Measurements from ENCODE around the gene RNF150.
"Not testable (repeated sequence)": the region's sequence is repeated elsewhere in the genome, so short reads cannot be mapped to it uniquely, and the experiment has no call there.

The RNF150 gene

GRCh38 chr4:140857111-140857510 is 276.2 kb downstream of the RNF150 start:
- no peak for DNase-seq

DNA sequence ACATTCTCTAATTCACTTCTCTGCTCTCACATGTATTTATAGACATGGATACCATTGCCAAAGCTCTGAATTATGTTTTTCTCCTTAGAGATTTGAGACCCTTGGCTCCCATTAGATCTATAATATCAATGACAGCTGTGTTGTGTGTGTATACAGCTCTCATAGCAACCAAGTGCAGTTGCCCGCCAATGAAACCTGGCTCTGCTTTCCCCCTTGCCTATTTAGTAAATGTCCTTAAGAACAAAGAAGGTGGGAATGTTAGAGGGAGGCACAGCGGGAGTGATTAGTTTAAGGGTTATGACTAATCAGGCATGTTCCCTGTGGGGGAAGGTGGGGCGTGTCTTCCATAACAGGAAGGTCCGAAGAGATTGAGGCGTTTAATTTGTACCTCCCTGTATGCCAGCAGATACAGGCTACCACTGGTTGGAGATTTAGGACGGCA is 276.6 kb downstream of the RNF150 start:
- DNase-seq, result peak; percentile 6

GRCh38 chr4:140854168-140854567 is 279.1 kb downstream of the RNF150 start:
- no peak for DNase-seq

DNA sequence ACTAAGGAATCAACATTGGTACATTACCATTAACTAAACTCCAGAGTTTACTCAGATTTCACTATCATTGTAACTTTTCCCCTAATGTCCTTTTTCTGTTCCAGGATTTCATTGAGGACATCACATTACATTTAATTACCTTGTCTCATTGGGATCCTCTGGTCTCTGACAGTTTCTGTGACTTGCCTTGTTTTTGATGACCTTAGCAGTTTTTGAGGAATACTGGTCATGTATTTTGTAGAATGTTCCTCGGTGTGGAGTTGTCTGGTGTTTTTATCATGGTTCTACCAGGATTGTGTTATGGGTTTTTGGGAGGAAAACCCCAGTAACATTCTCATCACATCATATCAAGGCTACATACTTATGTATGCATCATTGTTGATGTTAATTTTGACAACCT is 281.5 kb downstream of the RNF150 start:
- DNase-seq, result no peak

DNA sequence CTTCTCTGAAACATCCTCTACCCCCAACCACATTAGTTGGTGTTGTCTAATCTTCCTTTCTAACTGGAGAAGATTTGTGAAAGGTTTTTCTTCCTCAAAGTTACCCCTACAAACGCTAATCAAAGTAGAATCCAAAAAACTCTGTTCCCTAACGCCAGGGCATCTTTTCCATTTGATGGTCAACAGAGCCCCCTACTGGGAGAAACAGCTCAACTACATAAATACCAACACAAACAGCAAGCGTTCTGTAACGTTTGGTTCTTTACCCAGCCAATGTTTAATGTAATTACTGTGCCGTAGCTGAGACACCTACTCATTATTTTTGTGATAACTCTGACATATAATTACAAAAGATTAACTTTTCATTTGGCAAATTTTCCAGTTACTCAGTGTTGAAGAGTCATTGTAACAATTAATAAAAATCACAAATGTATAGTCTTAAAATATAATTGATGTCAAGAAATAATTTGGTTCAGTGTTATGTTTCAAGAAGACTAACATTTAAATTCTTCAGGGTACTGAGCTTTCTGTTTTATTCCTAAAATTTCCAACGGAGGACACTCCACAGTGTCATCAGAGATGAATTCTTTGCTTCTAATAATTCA is 282.1 kb downstream of the RNF150 start:
- DNase-seq, result peak; percentile 72

DNA sequence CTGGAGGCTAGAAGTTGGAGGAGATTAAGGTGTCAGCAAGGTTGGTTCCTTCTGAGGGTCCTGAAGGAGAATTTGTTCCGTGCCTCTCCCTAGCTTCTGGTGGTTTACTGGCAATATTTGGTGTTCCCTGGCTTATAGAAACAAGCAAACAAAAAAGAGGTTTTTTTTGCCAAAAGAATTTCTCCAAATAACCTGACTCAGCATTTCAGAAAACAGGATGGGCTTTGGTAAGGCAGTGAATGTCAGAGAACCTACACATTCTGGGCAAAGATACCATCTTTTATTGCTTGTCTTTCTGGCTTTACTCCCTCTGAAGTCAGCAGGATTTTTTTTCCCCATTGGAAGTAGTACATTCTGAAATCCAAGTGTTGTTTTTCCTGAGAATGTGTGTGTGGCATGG is 283.7 kb downstream of the RNF150 start:
- no peak for DNase-seq

DNA sequence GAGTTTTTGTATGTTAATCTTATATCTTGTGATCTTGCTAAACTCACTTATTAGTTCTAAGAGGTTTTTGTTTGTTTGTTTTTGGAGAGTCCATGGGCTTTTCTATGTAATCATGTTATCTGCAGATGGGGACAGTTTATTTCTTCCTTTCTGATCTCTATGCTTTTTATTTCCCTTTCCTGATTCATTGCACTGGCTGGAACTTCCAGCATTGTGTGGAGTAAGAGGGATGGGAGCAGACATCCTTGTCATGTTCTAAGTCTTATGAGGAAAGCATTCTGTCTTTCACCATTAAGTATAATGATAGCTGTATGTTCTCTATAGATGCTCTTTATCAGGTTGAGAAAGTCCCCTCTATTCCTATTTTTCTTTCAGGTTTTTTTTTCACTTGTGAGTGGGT is 286.5 kb downstream of the RNF150 start:
- DNase-seq, result no peak

- no peak for DNase-seq
These were observed 289.2 kb downstream of the RNF150 start for GRCh38 chr4:140844061-140844460.

GRCh38 chr4:140841186-140841585 is 292.1 kb downstream of the RNF150 start:
- DNase-seq, result no peak

DNA sequence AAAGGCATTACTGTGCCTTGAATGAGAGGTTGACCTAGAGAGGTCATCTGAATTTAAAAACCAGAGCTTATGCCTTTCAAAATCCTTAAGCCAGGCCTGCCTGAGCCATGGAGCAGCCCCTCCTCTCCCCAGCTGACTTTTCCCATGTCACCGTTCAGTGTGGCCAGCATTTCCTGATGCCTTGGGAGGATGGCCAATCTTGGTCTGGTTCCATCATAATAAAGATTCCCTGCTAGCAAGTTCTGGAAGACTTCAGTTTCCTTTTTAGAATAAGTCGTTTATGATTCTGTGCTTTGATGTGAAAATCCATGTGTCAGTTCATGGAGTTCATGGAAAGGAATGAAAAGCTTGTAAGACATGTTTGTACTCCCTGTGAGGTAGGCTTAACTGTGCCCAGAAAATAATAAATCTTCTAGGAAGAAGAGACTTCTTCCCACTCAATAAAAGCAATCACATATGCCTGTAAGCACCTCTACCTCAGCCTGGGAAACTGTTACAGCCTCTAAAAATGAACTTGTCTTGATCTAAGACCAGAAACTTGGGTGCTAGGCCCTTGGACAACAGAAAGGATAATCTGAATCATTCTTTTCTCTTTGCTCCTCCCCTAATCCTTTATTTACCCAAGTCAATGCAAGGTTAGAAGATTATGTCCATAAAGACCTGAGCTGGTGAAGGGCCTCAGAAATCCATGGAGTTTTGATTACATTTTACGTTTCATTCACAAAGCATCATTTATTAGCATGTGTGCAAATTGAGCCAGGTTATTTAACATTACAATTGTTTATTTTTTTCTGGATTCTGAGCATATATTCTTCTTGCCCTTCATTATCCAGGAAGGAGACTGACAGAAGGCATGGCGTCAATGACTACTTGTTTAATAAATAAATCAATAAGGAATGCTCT is 293.1 kb downstream of the RNF150 start:
- DNase-seq, result no peak

GRCh38 chr4:140839406-140839805 is 293.9 kb downstream of the RNF150 start:
- DNase-seq, result no peak

GRCh38 chr4:140837736-140838135 is 295.5 kb downstream of the RNF150 start:
- no peak for DNase-seq

DNA sequence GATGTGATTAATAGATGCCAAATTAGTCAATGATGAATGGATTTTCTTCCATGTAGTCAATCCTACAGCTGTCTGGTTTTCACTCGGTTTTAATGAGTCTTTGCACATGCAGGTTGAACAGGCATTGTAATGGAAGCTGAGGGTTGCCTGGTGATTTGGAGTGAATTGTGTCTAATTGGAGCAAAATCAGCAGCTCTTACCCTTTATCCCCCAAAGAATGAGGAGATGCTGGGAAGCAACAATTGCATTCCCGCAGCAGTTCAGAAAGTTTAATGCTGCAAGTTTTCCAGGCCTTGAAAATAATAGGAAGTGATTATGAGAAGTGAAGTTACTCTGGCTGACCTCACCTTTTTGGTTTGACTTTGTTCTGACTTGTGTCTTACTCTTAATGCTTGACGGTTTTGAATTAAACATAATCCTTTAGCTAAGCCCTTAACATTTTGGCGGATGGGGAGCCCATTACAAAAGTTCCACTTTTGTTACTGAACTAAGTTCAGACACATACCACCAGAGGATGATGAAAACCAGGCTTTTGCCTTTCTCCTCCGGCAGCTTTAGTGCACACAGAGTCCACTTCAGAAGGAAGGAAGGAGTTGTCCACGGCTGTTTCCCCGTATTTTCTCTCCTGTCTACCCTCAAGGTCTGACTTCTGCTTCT is 298.3 kb downstream of the RNF150 start:
- no peak for DNase-seq

DNA sequence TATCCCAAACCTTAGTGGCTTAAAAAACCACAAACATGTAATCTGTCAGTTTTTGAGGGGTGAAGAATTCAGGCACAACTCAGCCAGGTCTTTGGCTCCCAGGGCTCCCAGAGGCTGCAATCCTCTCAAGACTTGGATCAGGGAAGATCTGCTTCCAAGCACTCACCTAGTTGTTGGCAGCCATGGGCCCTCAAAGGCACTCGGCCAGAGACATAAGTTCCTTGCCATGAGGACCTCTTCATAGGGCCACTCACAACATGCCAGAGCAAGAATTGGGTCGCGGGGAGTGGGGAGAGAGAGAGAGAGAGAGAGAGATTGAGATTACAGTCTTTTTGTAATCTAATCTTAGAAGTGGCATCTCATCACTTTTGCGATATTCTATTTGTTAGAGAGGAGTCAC is 300.0 kb downstream of the RNF150 start:
- no peak for DNase-seq

GRCh38 chr4:140829825-140830224 is 303.4 kb downstream of the RNF150 start:
- no peak for DNase-seq

GRCh38 chr4:140826701-140827027 is 306.6 kb downstream of the RNF150 start:
- DNase-seq, result no peak

DNA sequence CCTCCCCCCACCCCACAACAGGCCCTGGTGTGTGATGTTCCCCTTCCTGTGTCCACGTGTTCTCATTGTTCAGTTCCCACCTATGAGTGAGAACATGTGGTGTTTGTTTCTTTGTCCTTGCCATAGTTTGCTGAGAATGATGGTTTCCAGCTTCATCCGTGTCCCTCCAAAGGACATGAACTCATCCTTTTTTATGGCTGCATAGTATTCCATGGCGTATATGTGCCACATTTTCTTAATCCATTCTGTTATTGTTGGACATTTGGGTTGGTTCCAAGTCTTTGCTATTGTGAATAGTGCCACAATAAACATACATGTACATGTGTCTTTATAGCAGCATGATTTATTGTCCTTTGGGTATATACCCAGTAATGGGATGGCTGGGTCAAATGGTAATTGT is 312.7 kb downstream of the RNF150 start:
- DNase-seq, result not testable (repeated sequence)

DNA sequence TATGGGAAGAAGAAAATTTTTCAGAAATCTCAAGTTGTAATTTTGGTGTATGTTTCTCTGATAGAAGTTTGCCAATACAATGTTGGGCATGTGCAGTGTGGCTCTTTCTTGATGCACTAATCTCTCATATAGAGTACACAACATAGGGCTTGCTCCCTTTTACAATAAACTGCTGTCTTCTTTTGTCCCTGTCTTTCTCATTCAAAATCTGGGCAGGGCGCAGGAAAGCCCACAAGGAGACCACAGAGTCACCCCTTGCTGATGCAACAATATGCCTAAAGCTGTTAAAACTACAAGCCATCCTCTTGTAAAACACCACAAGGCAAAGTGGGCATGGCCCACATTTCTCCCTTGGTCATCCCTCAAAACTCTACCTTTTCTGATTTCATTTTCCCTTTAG is 313.7 kb downstream of the RNF150 start:
- no peak for DNase-seq

- DNase-seq, result no peak
These were observed 314.8 kb downstream of the RNF150 start for GRCh38 chr4:140818433-140818832.

- no peak for DNase-seq
These were observed 316.3 kb downstream of the RNF150 start for GRCh38 chr4:140816806-140817510.

DNA sequence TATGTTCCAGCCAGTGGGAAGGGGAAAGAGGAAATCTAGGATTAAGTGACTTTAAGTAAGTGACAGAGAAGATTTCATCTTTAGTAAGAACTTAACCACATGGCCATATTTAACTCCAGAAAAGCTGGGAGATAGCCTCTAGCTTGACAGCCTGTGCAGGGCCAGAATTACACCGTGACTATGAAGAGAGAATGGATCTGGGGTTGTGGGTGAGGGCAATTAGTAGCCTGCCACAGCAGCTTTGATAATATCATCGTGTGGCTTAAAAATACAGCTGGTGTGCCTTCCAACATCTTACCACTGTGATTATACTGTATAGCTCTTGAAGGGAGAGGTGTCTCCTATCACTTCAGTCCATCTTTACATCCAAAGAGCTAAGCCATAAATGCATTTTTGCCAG is 319.5 kb downstream of the RNF150 start:
- no peak for DNase-seq

DNA sequence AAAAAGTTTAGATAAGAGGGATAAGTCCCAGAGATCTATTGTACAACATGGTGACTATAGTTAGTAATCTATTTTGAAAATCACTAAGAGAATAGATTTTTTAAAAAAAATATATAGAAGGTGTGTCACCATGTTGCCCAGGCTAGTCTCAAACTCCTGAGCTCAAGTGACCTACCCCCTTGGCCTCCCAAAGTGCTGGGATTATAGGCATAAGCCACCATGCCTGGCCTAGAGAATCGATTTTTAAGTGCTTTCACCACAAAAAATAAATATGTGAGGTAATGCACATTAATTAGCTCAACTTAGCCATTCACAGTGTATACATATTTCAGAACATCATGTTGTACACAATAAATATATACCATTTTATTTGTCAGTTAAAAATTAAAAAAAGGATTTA is 320.4 kb downstream of the RNF150 start:
- no peak for DNase-seq

DNA sequence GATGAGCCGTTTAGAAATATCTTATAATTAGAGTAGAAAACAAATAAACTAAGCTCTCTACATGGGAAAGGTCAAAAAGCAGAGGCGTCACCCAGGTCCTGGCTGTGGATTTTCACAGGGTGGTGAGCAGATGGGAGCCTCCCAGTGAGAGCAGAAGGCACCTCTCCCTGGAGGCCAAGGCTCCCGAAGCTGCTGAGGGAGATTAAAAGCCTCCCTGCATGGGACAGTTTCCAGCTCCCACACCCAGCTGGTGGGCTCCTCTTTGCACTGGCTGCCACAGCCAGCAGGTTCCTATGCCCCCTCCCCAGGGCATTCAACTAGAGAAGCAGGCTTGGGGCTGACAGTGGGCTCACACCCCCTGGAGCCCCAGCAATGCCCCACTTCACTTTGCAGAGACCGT is 321.8 kb downstream of the RNF150 start:
- no peak for DNase-seq

All from DMS53 (cell line).